ENCODE measurements around the gene PLCB4. TPM values are rescaled to one million over a fixed set of nuclear protein-coding genes. Genes with fewer than 3 reads are reported as not detected.

The PLCB4 gene
- total RNA-seq, 1 donor from 2014 or later, result 30.5 TPM

- Histone ChIP-seq H3K27ac (replicated peaks) (no peak overlapping the region), H3K36me3 (no peaks in the 10 kb centered on the region), H3K4me1 (peaks cover 20% of the 10 kb centered on the region), H3K9me3 (replicated peaks) (no peaks in the 10 kb centered on the region), H3K27me3 (ENCODE audit: low read depth) (no peaks in the 10 kb centered on the region), H3K4me3 (no peak overlapping the region)
- DNase-seq, result no peak
- intact Hi-C loops (cut with micrococcal nuclease), result no loop called here
- no peak for TF ChIP-seq CTCF (IDR thresholded peaks at IDR 0.05; ENCODE audit: borderline replicate concordance)
Measured at GRCh38 chr20:9177278-9177677, 108.4 kb downstream of the PLCB4 start.

DNA sequence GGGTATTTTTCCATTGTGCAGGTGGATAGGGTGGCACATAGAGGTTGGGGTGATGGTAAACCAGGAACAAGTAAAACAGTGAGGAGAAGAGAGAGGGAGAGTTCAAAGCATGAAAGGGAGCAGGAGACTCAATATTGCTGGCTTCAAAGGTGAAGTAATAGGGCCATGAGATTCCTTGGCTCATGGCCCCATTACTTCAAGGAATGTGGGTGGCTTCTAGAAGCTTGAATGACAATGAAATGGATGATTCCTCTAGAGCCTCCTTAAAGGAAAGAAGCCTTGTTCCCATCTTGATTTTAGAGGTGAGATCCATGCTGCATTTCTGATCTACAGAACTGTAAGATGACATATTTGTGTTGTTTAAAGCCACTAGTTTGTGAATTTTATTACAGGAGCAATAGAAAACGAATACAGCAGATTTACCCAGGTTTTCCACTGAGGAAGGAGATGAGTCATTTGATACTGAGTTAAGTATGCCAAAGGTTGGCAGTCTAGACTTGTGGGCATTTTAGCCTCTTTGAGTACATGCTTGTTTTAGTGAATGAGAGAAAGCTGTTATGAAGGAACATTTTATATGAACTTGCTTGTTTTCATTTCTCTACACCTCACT lies 110.4 kb downstream of the PLCB4 start:
- no peak for DNase-seq
- Histone ChIP-seq H3K36me3 (no peaks in the 10 kb centered on the region), H3K4me3 (no peak overlapping the region), H3K9me3 (replicated peaks) (no peaks in the 10 kb centered on the region), H3K27me3 (ENCODE audit: low read depth) (no peaks in the 10 kb centered on the region), H3K4me1 (peaks cover 3% of the 10 kb centered on the region), H3K27ac (replicated peaks) (no peak overlapping the region)
- TF ChIP-seq CTCF (IDR thresholded peaks at IDR 0.05; ENCODE audit: borderline replicate concordance), result no peak
- intact Hi-C loops (cut with micrococcal nuclease), result no loop called here

- Histone ChIP-seq H3K9me3 (replicated peaks) (no peaks in the 10 kb centered on the region), H3K27ac (replicated peaks) (no peak overlapping the region), H3K4me1 (peaks cover 2% of the 10 kb centered on the region), H3K27me3 (ENCODE audit: low read depth) (no peaks in the 10 kb centered on the region), H3K4me3 (no peak overlapping the region), H3K36me3 (no peaks in the 10 kb centered on the region)
- no peak for TF ChIP-seq CTCF (IDR thresholded peaks at IDR 0.05; ENCODE audit: borderline replicate concordance)
- intact Hi-C loops (cut with micrococcal nuclease), result no loop called here
- no peak for DNase-seq
Measured at GRCh38 chr20:9179867-9180266, 111.0 kb downstream of the PLCB4 start.

GRCh38 chr20:9180481-9181257 lies 111.8 kb downstream of the PLCB4 start:
- Histone ChIP-seq H3K4me1 (peaks cover 3% of the 10 kb centered on the region), H3K4me3 (no peak overlapping the region), H3K27ac (replicated peaks) (no peak overlapping the region), H3K36me3 (no peaks in the 10 kb centered on the region), H3K9me3 (replicated peaks) (no peaks in the 10 kb centered on the region), H3K27me3 (ENCODE audit: low read depth) (no peaks in the 10 kb centered on the region)
- no peak for TF ChIP-seq CTCF (IDR thresholded peaks at IDR 0.05; ENCODE audit: borderline replicate concordance)
- DNase-seq, result no peak
- intact Hi-C loops (cut with micrococcal nuclease), result no loop called here

DNA sequence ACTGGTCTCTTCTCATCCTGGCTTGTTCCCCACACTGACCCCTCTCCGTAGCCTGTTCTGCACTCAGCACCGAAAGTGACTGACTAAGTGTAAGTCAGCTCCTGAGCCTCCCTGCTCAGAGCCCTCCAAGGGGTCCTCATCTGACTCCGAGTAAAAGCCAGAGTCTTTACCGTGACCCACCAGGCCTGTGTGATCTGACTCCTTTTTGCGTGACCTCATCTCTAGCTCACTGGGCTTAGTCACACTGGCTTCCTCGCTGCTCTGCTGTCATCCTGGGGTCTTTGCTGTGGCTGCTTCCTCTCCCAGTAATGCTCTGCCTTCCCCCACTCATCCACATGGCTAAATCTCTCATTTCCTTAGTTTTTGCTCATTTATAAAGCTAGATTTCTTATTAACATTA lies 116.6 kb downstream of the PLCB4 start:
- intact Hi-C loops (cut with micrococcal nuclease), result no loop called here
- H3K4me3 ChIP-seq, result no peak overlapping the region
- peaks cover 21% of the 10 kb centered on the region for H3K4me1 ChIP-seq
- H3K27me3 ChIP-seq (ENCODE audit: low read depth), result no peaks in the 10 kb centered on the region
- no peak for DNase-seq
- H3K27ac ChIP-seq (replicated peaks), result no peak overlapping the region
- no peak for TF ChIP-seq CTCF (IDR thresholded peaks at IDR 0.05; ENCODE audit: borderline replicate concordance)
- H3K9me3 ChIP-seq (replicated peaks), result no peaks in the 10 kb centered on the region
- H3K36me3 ChIP-seq, result no peaks in the 10 kb centered on the region

Data from left ventricle myocardium inferior (tissue), 1 donor.